Activated CD8-positive, alpha-beta memory T cell treated with anti-CD3 and anti-CD28 coated beads, Interleukin-2, amount 50 U/mL, for 4 hours (primary cell): ENCODE measurements around the gene SCO2.

ENCODE experiments used
- DNase-seq: peaks from one replicate; pipeline ENCODE4 v3.0.0-alpha.2; 2020

The SCO2 gene

DNA sequence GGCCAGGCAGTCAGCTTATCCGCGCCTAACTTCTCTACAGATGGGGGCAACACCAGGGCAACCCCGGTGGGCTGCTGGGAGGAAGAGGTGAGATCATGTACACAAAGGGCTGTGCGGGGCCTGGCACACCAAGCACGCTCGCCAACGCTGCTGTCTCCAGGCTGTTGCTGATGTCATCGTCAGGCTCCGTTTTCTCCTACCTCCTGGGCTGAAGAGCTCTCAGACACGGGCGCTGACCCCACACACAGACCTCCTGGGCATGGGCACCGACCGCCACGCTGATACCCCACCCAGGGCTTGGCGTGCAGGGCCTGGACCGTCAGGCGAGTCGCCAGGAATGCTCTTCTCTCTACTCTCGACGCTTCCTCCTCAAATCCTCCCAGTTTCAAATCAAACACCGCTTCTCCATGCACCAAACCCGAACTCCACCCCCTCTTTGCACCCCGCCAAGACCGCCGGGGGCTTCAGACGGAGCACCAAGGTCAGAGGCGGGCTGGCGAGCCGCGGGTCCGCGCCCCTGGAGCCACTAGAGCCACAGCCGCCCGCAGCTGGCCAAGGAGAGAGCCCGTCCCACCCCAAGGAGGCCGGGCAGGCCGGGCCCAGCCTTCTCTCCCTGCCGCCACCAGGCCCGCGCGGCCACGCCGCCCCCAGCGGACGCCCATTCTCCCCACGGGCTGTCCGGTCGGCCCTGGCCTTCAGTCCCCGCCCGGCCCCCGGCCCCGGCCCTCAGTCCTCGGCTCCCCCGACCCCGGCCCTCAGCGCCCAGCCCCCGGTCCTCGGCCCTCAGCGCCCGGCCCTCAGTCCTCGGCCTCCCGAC is 51.3 kb downstream of the SCO2 start:
- peak; percentile 40 for DNase-seq
